DLD1 (cell line): ENCODE results near the gene CAV1.

ENCODE experiments used
- in situ Hi-C: cut with HindIII; loops from 2 replicates; pipeline ENCODE4 v1.10.0; 2017; ENCODE audit warnings: low sequenced_read_pairs

The CAV1 gene

DNA sequence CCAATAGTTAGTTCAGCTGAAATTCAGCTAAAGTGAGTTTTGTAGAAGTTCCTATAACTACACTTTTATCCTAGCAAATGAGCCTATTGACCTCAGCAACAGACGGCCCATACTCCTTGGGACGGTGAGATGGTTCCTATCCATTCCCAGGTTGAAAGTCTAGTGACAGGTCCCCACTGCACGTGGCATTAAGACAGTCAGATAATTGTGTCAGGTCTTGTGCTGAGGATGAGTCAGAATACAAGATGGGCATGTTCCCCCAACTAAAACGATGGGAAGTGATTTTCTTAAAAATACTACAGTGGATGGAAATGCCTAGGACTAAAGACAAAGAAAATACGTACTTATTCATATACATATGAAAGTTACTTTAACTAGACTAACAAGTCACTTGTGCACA is 2.1 kb downstream of the CAV1 start:
- in situ Hi-C loops: no loop called here

DNA sequence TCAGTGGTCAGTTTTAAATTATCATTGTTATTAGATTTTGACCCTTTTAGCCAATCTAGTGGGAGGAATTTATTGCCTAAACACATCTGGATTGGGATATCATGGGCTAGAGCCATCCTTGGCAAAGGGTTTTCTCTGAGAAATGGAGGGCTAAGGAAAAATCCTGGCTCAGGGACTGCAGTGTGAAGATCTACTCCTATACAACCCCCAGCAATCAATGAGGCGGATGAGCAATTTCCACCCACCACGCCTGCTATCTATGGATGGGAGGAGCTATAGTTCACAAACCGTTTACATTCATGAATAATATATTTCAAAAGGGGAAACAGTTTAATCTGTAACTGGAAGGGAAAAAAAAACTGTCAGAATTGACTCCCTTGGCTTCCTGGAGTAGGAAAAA is 2.7 kb downstream of the CAV1 start:
- in situ Hi-C loops: no loop called here

DNA sequence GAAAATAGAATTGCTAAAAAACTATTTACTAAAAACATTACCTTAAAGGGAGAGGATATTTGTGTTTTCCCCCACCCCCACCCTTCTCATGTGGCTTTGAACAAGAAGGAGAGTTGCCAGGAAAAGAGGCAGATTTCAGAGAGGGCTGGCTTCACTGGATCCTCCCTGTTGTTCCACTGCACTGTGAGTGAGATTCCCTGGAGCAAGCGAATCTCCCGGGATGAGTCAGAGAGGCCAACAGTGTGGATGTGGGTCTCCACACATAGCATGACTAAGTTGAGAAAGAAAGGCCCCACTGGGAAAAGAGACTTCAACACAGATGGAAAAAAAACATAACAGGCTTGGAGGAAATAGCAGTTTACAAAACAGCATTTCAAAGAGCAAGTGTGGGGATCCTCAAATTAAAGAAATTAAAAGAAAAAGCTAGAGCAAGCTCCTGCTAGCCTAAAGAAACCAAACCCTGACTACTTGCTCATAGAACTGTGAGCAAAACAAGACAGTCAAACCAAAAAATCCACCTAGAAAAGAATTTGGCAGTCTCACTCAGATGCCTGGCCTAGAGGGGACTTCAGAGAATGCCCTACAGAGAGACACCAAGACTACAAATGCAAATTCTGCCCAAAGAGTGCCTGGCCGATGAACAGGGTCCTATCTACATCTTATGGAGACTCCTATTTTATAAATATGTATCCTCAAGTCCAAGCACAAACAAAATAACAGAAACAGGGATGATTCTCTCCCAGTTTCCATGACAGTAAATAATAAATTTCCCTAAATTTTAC is 3.4 kb downstream of the CAV1 start:
- in situ Hi-C loops: no loop called here

DNA sequence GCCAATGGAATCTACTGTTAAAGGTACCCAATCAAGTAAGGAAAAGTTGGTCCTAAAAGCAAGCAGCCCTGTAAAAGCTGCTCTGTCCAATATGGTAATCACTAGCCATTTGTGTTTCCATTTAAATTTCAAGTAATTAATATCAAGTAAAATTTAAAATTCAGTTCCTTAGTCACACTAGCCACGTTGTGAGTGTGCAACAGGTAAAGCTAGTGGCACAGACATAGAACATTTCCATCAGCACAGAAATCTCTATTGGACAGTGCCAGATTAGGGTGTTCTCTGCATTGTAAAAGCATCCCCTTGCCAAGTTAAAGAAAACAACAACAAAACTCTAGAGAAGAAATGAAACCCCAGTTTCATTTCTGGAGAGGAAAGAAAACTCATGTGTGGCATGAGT is 4.4 kb downstream of the CAV1 start:
- in situ Hi-C loops: no loop called here

DNA sequence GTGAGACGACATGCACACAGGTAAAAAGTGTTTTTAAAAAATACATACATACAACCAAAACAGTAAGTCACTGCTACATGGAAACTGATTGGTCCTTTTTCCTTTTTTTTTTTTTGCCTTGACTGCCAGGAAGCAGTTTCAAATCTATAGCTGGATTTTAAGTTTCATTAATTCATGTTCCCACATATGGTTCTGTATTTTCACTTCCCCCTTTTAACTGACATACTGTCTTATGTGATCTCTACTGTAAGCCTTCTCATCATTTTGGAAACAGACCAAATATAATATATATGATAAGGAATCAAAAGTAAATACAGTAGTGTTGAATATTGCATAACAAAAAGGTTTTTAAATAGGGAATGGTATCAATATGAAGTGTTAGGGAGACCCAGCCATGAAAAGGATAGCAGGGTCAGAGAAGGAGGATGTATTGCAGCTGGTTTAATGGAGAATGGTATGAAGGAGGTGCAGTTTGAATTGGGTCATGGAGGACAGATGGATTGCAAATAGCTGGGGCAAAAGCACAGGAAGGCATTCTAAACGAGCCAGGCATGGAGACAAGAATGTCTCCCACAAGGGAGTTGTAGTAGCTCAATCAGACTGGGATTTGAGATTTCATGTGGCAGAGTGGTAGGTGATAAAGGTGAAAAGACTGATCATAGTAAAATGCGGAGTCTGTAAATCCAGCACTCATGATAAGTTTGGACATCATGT is 5.4 kb downstream of the CAV1 start:
- in situ Hi-C loops: no loop called here

DNA sequence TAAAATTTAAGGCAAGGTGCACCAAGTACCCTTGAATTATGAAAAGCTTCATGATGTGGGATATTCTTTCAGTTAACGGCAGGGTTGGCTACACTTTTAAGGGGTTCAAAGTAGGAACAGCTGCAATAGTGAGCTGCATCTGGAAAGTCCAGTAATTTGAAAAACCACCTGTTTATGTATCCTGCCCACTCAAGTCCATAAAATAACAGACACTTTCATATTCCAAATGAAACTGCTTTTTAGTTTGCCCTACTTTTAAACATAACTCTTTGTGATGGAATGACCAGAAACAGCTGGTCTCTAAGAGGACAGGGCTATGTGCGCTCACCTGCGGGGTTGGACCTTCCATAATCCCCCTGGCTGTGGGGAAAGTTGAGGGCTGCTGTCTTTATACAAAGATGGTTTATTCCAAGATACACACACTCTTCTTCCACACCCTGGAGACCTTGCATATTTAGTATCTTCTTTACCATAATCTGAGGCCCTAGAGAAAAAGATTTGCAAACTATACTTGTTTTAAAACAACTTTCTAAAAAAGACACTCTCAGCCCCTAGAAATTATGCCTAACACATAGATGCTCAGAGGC is 7.4 kb downstream of the CAV1 start:
- in situ Hi-C loops: no loop called here

DNA sequence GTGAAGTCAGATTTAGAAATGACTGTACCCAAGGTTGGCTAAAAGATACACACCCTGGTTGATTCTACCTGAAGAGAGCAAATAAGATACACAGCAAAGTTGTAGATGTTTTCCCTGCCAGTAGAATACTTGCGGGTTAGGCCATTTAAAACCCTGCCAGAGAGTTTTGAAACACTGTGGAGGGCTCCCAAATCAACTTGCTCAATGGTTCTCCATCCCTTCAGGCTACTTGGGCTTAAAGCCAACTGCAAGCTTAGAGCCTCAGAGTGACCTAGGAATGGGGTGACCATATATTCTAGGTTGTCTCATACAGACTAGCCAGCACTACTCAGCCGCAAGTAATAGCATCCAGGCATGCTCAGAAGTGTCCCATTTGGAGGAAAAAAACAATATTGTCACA is 10.0 kb downstream of the CAV1 start:
- in situ Hi-C loops: no loop called here

DNA sequence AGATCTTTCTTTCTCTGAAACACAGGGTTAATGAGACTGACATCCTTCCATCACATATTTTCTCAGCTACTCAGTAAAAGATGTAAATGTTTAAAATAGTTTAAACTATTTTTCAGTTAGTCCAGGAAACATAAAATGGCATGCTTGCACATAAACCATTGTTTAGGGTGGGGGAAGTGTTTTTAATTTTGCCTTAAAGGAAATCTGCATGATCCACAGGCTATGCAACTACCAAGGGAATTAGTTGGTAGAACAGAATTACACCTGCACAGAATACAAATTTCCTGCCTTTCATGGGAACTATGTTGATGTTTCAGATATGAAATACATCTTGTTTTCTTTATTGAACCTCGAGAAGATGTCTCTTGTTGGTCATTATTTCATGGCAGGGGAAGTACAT is 10.6 kb downstream of the CAV1 start:
- in situ Hi-C loops: no loop called here

DNA sequence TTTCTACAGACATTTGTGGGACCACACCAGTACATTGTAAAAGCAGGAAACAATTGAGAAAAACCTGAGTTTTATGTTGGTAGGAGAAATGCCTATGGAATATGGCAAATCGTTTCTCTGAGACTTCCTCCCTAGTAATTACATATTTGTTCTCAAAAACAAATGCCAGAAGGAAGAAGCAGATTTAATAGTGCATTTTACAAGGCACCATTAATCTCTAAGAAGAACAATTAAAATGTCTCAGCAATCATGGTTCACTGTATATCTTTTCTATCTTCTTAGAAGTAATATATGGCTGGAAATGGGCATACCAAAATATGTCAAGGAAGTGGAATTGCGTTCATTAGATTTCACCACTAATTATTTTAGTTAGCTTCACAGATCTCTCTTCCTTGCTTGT is 13.3 kb downstream of the CAV1 start:
- in situ Hi-C loops: no loop called here

DNA sequence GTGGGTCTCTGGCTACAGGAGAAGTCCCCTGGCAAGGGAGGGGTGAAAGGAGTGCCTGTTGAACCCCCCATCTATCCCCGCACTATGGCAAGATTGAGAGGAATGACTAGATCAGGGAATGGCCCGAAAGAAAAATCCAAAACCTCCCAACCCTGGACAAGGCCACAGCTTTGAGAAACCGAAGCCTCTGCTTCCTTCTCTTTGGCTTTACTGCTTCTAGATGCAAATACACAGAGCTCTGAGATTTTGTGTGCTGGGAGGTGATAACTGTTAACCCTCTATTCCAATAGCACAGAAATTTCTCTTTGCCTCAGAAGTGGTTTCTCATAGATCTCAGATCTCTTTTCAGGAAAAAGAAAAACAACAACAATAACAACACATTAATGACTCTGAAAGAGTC is 15.0 kb downstream of the CAV1 start:
- in situ Hi-C loops: no loop called here

DNA sequence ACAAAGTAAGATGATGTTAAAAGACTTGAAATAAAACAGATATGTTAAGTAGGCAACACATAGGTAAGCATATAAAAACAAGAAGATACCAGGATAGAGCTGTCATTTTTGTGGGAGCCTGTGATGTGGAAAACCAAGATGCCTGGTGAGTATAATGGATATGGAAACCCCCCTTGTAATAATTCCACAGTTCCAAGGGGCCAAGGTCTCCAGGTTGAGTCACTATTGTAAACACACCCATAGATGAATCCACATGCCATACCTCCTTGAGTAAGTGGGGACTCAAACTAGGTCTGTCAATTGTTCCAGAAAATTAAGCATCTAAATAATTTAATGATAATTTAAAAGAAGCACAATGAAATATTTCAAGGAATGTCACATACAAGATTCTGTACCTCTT is 15.9 kb downstream of the CAV1 start:
- in situ Hi-C loops: no loop called here

DNA sequence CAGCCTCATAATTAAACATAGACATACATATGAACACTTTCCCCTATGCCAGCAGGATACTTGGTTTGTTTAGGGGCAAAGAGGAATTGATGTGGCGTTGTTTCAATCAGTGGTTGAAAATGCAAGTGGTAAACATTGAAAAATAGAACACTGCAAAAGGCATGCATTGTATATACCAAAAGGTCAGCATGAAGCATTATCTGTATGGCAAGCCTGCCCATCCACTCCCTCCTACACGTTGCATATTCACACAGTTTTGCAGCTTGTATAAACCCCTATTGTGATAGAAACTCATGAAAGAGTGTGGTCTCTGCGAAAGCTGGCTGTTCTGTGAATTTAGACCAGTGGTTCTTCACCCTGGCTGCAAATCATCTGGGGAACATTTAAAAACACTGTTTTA is 17.1 kb downstream of the CAV1 start:
- in situ Hi-C loops: no loop called here

DNA sequence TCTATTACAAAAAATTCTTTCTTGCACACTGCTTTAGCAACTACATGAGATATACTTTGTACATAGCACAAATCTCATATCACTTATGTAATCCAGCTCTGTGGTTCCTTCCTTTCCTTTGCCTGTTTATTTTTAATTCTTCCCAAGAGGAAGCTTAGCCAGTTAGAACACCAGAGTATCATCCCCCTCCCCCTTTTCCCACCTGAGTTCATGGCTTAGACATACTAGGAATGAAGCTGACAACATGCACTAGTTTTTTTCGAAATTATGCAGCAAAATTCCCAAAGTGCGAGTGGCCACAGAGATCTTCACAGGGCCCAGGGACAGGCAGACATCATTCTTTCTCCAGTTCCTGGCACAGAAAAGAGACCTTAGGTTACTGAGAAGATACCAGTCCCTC is 17.8 kb downstream of the CAV1 start:
- in situ Hi-C loops: no loop called here

DNA sequence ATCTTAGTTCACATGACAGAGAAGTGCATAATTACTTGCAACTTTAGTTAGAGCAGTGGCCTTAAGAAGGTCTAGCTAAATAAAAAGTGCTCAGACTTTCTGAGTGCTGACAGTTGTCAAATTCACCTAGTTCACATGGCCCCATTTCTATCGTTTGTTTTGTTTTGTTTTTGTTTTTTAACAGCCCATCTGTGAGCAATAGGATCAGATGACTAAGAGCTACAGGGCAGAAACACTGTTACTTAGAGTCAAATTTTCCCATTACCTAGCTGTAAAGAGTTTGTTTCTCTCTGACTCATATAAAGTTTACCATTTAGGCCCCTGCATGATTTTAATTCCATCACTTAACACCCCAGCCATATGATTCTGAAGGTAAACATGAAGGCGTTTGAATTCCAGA is 18.8 kb downstream of the CAV1 start:
- in situ Hi-C loops: no loop called here

DNA sequence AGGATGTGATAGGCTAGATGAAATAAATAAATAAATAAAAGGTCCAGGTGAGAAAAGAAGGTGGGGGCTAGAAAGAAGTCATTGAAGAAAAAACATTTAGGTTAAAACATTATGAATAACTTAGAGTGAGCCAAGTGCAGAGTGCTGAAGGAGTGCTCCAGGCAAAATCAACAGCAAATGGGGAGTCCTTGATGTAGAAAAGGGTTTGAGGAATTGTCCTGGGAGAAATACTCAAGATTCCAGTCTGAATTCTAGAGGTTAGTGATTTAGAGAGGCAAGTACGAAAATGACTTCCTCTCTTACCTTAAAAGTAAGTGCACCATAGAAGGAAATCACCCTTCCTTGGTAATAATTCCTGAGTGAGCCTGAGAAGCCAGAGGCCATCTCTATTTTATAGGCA is 19.7 kb downstream of the CAV1 start:
- in situ Hi-C loops: no loop called here

DNA sequence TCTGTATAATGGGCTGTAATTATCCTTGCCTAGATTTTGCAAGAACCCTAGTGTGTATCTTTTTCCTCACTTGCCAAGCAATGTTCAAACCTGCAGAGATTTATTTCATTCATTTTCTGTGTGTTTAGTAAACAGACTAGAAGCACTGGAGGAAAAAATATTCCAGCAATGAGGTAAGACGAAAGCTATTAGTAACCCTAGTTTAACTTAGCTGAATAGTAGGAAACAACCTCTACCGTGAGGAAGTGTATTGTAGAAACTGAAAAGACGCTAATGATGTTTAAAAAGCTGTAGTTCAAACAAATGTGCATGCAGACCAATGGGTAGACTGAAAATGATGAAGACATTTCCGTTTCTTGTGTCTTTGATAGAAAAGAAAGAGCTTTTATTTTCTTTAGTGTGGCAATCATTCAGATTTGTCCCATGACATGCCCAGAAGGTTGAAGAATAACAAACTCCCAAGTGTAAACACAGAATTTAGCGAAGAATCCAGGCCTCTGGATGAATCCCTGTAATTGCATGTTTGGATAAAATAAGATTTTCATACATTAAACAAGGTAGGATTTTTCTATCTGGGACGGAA is 20.7 kb downstream of the CAV1 start:
- in situ Hi-C loops: no loop called here

DNA sequence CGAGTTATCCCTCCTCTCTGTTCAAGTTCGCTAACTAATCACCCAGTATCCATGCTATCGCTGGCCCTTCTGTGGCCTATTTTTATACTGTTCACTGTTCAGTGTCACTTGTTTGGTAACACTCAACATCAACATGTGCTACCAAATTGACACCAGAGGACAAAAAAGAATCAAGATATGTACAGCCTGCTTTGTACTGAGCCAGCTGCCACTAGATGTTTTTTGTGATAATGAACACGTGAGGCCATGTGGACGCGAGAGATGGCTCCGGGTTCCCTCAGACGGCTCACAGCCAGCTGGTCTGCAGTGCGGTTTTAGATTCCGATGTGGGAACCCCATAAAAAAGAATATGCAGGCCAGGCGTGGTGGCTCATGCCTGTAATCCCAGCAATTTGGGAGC is 21.2 kb downstream of the CAV1 start:
- in situ Hi-C loops: no loop called here

DNA sequence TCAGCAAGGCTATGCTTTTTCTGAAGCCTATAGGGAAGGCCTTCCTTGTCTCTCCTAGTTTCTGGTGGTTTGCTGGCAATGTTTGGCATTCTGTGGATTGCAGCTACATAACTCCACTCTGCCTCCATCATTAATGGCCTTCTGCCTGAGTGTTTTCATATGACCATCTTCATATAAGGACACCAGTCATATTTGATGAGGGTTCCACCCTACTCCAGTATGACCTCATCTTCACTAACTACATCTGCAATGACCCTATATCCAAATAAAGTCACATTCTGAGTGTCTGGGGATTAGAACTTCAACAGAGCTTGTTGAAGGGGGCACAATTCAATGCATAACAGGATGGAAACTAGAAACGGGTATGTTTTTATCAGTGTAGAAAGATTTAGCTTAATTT is 22.1 kb downstream of the CAV1 start:
- in situ Hi-C loops: no loop called here

DNA sequence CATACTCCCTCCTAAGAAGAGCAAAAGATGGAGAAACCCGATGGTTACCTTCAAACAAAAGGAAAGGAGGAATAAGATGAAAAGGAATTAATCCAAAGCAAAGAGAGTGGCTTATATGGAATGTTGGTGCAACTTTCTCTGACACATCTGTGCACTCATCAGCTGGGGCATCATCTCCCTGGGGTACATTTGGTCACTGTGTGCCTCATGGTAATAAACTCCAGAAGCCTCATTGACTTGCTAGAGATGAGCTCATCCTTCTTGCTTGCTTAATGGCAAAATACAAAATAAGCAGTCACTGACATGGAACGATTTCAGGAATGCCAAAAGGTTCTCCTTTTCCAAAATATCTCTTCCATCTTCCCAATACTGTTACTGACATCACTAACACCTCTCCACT is 22.5 kb downstream of the CAV1 start:
- in situ Hi-C loops: no loop called here

DNA sequence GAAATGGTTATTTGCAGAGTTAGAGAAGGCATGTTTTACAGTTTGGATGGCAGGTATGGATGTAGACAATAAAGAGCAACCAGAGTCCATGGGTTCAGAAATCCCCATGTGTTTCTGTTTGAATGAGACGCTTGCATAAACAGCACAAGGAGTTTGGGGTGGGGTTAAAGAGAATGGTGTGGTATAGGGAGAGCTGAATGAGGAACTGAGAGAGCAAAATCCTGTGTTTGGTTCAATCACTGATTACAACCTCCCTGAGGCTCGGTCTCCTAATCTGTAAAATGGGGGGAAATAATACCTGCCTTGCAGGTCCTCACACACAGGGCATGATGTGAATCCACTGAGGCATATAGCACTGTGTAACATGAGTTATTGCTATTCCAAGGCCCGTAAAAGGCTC is 23.7 kb downstream of the CAV1 start:
- in situ Hi-C loops: no loop called here

DNA sequence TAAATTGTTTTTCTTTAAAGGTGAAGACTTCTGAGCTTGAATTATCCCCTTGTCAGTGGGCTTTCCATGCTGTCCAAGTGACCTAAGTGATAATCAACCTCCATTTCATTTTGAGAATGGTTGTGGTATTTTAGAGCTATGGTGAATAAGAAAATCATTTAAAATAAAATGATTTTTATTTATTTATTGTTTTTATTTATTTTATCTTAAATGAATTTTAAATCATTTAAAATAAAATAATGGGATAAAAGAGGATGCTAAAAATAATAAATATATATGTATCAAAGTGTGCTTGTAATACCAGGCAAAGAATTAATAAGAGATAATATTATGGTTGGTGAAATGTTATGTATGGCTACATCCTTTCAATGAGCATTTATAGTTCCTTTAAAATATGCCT is 24.5 kb downstream of the CAV1 start:
- in situ Hi-C loops: no loop called here

DNA sequence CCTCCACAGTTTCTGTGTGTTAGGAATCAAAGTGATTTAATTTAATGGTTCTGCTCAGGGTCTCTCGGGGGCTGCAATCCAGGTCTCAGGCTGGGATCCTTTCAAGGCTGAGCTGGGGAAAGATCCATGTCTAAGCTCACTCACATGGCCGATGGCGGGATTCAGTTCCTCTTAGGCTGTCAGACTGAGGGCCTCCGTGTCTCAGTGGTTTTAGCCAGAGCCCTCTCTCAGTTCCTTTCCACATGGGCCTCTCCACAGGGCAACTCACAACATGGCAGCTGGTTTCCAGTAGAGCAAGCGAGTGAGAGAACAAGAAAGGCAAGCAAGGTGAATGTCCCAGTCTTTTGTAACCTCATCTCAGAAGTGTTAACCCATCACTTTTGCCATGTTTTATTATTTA is 26.9 kb downstream of the CAV1 start:
- in situ Hi-C loops: no loop called here
